ENCODE data around the gene NF1. TPM values are rescaled to one million over a fixed set of nuclear protein-coding genes. Genes with fewer than 3 reads are reported as not detected.

Gene NF1
- polyA plus RNA-seq, 3 donors, result 1.2 to 7.4 (median 2.1) TPM

DNA sequence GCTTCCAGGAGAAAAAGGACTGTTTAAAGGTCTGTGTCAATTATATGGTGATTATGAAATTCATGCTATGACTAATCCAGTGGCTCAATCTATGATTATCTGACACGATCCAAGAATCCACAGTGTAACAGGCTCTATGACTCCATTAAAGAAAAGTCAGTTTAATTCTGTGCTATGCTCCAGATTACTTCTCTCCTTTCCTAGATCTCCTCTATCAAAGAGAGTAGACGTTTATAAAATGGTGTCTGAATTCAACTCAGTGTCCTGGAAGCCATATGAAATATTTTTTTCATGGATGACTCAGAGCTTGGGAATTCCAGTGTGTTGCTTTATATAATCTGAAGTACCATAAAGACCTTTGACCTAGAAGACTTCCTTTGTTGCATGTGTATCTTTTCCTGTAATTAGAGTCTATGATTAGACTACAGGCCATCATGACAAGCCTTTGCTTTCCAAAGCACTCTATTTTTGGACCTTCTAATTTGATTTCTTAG lies 27.0 kb upstream of the NF1 start:
- peak overlapping the region; percentile 62 to 83 (median 72) for H3K27ac Mint-ChIP-seq
- H3K9me3 ChIP-seq (replicated peaks in 1 of 2; ENCODE audit: control insufficient read depth in 1 of 2, insufficient read depth in 1 of 2, low read length in 2 of 2), result no peaks in the 10 kb centered on the region
- no peak overlapping the region for H3K4me3 Mint-ChIP-seq
- H4K20me1 ChIP-seq (ENCODE audit: insufficient read depth, low read length), result no peaks in the 10 kb centered on the region
- H3K79me2 ChIP-seq (ENCODE audit: insufficient read depth, low read length), result no peaks in the 10 kb centered on the region
- H3K4me3 ChIP-seq (replicated peaks in 1 of 3; ENCODE audit: low read depth in 2 of 3, low read length in 3 of 3), result no peak overlapping the region
- H2AFZ ChIP-seq (ENCODE audit: insufficient read depth, low read depth, low read length, poor library complexity, severe bottlenecking), result no peak overlapping the region
- H3K27me3 ChIP-seq (ENCODE audit: control insufficient read depth in 2 of 2, insufficient read depth in 2 of 2, low read length in 2 of 2), result no peaks in the 10 kb centered on the region
- H3K36me3 ChIP-seq (replicated peaks in 1 of 2; ENCODE audit: control insufficient read depth in 1 of 2, insufficient read depth in 2 of 2, low read length in 2 of 2), result no peaks in the 10 kb centered on the region
- peaks cover 21 to 22% of the 10 kb centered on the region in 2 donors for H3K4me1 ChIP-seq (ENCODE audit: control insufficient read depth in 1 of 2, insufficient read depth in 2 of 2, low read length in 2 of 2)
- no peaks in the 10 kb centered on the region for H3K9me3 Mint-ChIP-seq
- H3K27ac ChIP-seq (ENCODE audit: low read depth in 1 of 2, low read length in 2 of 2), result peak overlapping the region in 1 of 2 donors; percentile 69
- TF ChIP-seq CTCF (IDR thresholded peaks at IDR 0.05), result no peak
- no peaks in the 10 kb centered on the region for H3K36me3 Mint-ChIP-seq
- H3K9ac ChIP-seq (ENCODE audit: insufficient read depth, low read length, poor library complexity, severe bottlenecking), result no peak overlapping the region
- peaks cover 22% of the 10 kb centered on the region for H3K4me1 Mint-ChIP-seq
- DNase-seq, result peak; percentile 55 to 82 (median 80)
- peaks cover 0 to 2% (median 0%) of the 10 kb centered on the region in 3 donors for H3K27me3 Mint-ChIP-seq (ENCODE audit: low read depth in 3 of 3)
- intact Hi-C loops (cut with micrococcal nuclease), result loop anchor here (2.0 to 10.0 kb wide), 2 partner anchors 15 to 53 kb away; no protein-coding TSS in a partner anchor
- WGBS (ENCODE audit: insufficient coverage), result no CpG with 5 or more reads among the region's 2 CpGs
- H3K4me2 ChIP-seq (replicated peaks; ENCODE audit: extremely low read depth, low read length, poor library complexity, severe bottlenecking), result peak overlapping the region; percentile 7

GRCh38 chr17:31068291-31068690 lies 26.5 kb upstream of the NF1 start:
- H3K79me2 ChIP-seq (ENCODE audit: insufficient read depth, low read length), result no peaks in the 10 kb centered on the region
- peak overlapping the region; percentile 32 for H2AFZ ChIP-seq (ENCODE audit: insufficient read depth, low read depth, low read length, poor library complexity, severe bottlenecking)
- H3K4me3 ChIP-seq (replicated peaks in 1 of 3; ENCODE audit: low read depth in 2 of 3, low read length in 3 of 3), result no peak overlapping the region
- Mint-ChIP-seq H3K4me1 (peaks cover 21% of the 10 kb centered on the region), H3K27ac (peak overlapping the region; percentile 62 to 83 (median 76)), H3K36me3 (no peaks in the 10 kb centered on the region), H3K4me3 (no peak overlapping the region), H3K27me3 (ENCODE audit: low read depth in 3 of 3) (peaks cover 0 to 2% (median 0%) of the 10 kb centered on the region in 3 donors), H3K9me3 (no peaks in the 10 kb centered on the region)
- H3K27me3 ChIP-seq (ENCODE audit: control insufficient read depth in 2 of 2, insufficient read depth in 2 of 2, low read length in 2 of 2), result no peaks in the 10 kb centered on the region
- no peaks in the 10 kb centered on the region for H3K9me3 ChIP-seq (replicated peaks in 1 of 2; ENCODE audit: control insufficient read depth in 1 of 2, insufficient read depth in 1 of 2, low read length in 2 of 2)
- TF ChIP-seq CTCF (IDR thresholded peaks at IDR 0.05), result peak; percentile 69
- no peaks in the 10 kb centered on the region for H3K36me3 ChIP-seq (replicated peaks in 1 of 2; ENCODE audit: control insufficient read depth in 1 of 2, insufficient read depth in 2 of 2, low read length in 2 of 2)
- no peaks in the 10 kb centered on the region for H4K20me1 ChIP-seq (ENCODE audit: insufficient read depth, low read length)
- intact Hi-C loops (cut with micrococcal nuclease), result loop anchor here in 1 of 2 donors (10.0 kb wide), 1 partner anchor 53 kb away; no protein-coding TSS in a partner anchor
- H3K4me2 ChIP-seq (replicated peaks; ENCODE audit: extremely low read depth, low read length, poor library complexity, severe bottlenecking), result peak overlapping the region; percentile 7
- H3K27ac ChIP-seq (ENCODE audit: low read depth in 1 of 2, low read length in 2 of 2), result peak overlapping the region; percentile 19 to 69
- H3K4me1 ChIP-seq (ENCODE audit: control insufficient read depth in 1 of 2, insufficient read depth in 2 of 2, low read length in 2 of 2), result peaks cover 20% of the 10 kb centered on the region in 2 donors
- H3K9ac ChIP-seq (ENCODE audit: insufficient read depth, low read length, poor library complexity, severe bottlenecking), result peak overlapping the region; percentile 10
- DNase-seq, result peak; percentile 47 to 78 (median 71)
- 20% methylated on average over 4 of the region's 4 CpGs for WGBS (ENCODE audit: insufficient coverage)
